ENCODE results near the gene PIGU.

DNA sequence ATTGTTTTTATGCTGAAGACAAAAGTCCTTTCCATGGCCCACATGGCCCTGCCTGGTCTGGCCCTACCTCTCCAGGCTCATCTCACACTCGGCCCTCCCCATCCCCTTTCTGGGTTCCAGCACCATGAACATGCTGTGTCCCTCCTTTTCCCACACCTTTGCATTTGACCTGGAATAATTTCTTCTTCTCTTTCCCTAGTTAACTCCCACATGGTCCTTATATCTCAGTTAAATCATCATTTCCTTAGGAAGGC lies 38.9 kb downstream of the PIGU start:
- TF ChIP-seq, protein P1, sequence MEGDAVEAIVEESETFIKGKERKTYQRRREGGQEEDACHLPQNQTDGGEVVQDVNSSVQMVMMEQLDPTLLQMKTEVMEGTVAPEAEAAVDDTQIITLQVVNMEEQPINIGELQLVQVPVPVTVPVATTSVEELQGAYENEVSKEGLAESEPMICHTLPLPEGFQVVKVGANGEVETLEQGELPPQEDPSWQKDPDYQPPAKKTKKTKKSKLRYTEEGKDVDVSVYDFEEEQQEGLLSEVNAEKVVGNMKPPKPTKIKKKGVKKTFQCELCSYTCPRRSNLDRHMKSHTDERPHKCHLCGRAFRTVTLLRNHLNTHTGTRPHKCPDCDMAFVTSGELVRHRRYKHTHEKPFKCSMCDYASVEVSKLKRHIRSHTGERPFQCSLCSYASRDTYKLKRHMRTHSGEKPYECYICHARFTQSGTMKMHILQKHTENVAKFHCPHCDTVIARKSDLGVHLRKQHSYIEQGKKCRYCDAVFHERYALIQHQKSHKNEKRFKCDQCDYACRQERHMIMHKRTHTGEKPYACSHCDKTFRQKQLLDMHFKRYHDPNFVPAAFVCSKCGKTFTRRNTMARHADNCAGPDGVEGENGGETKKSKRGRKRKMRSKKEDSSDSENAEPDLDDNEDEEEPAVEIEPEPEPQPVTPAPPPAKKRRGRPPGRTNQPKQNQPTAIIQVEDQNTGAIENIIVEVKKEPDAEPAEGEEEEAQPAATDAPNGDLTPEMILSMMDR (IDR thresholded peaks at IDR 0.05) = no peak
- no peak for TF ChIP-seq POLR2AphosphoS5 (IDR thresholded peaks at IDR 0.05; ENCODE audit: insufficient read depth in 1 of 2, low read depth in 1 of 2)
- TF ChIP-seq POLR2A (IDR thresholded peaks at IDR 0.05) = no peak
